OCI-LY3 (cell line): ENCODE measurements around the gene ANKRD63.

Experiments used
- CTCF ChIP-seq: fragments of 200-600, 300-600 bp; sonication (generic); IDR thresholded peaks from 2 replicates; pipeline ENCODE4 v1.5.1; 2014; ENCODE audit warnings: antibody characterized with exemption, low read length, low read depth
- EZH2phosphoT487 ChIP-seq: fragments of 200-600 bp; shearing (Covaris generic); IDR thresholded peaks from 2 replicates; pipeline ENCODE4 v1.6.1; 2018; ENCODE audit warnings: antibody characterized with exemption, mixed run types, low read depth

- TF ChIP-seq CTCF: no peak
- no peak for TF ChIP-seq EZH2phosphoT487
Observed at GRCh38 chr15:40239693-40240618, 42.9 kb downstream of the ANKRD63 start.
